Activated B cell treated with CpG ODN at 0.5 μM for 24 hours (primary cell): ENCODE data around the gene CAMP. TPM values are rescaled to one million over a fixed set of nuclear protein-coding genes. Genes with fewer than 3 reads are reported as not detected.

Source experiments
- ATAC-seq: fragments of 200-7000 bp; cut with Tn5 transposase; one replicate; pipeline ENCODE4 v1.10.0; 2021; ENCODE audit warnings: low read depth, mild to moderate bottlenecking, moderate library complexity
- CTCF ChIA-PET: fragments of 350-600 bp; sonication (Branson Sonifier 250); formaldehyde crosslinking; loops from one replicate; lab custom pipeline; 2021; ENCODE audit warnings: antibody characterized with exemption; lab: Charles Lee
- POLR2A ChIA-PET: fragments of 350-600 bp; sonication (Branson Sonifier 250); formaldehyde crosslinking; loops from one replicate; lab custom pipeline; 2021; ENCODE audit warnings: antibody characterized with exemption; lab: Charles Lee
- DNase-seq: peaks from one replicate; pipeline ENCODE4 v3.0.0; 2022
- H3K27ac Mint-ChIP-seq: one replicate; pipeline ENCODE4 v1.8.0; 2020; ENCODE audit warnings: mixed read lengths
- H3K27me3 Mint-ChIP-seq: one replicate; pipeline ENCODE4 v1.8.0; 2021; ENCODE audit warnings: mixed read lengths
- H3K36me3 Mint-ChIP-seq: one replicate; pipeline ENCODE4 v1.8.0; 2021; ENCODE audit warnings: low read depth, mixed read lengths
- H3K4me1 Mint-ChIP-seq: one replicate; pipeline ENCODE4 v1.8.0; 2021; ENCODE audit warnings: mixed read lengths
- H3K4me3 Mint-ChIP-seq: one replicate; pipeline ENCODE4 v1.8.0; 2020; ENCODE audit warnings: mild to moderate bottlenecking, mixed read lengths
- H3K9me3 Mint-ChIP-seq: one replicate; pipeline ENCODE4 v1.8.0; 2020; ENCODE audit warnings: mixed read lengths
- intact Hi-C: fragments of 100-400 bp; cut with micrococcal nuclease; formaldehyde crosslinking; loops from one replicate; pipeline ENCODE4 v1.15.1; 2024
- total RNA-seq: library from RNA; stranded (reverse); gene quantifications from 2 replicates; pipeline ENCODE4 v1.2.3, GENCODE V29; 2022
- TF ChIP-seq, protein P1 (sequence below): fragments of 200-600 bp; IDR thresholded peaks from one replicate; pipeline ENCODE4 v1.8.0; 2022; ENCODE audit warnings: antibody characterized with exemption, mild to moderate bottlenecking

Gene CAMP
- total RNA-seq, 1 donor from 2014 or later = not detected

GRCh38 chr3:48188266-48189201, 34.8 kb upstream of the CAMP start, which contains the start of gene CDC25A:
Gene CDC25A (minus strand): TSS chr3:48188417. CDS start chr3:48187947, 470 bp downstream.
- H3K4me3 Mint-ChIP-seq = peak within 1 kb of the TSS; percentile 88
- peaks cover 13% of the 10 kb centered on the region for H3K4me1 Mint-ChIP-seq
- no peaks in the 10 kb centered on the region for H3K36me3 Mint-ChIP-seq
- TF ChIP-seq, protein P1, sequence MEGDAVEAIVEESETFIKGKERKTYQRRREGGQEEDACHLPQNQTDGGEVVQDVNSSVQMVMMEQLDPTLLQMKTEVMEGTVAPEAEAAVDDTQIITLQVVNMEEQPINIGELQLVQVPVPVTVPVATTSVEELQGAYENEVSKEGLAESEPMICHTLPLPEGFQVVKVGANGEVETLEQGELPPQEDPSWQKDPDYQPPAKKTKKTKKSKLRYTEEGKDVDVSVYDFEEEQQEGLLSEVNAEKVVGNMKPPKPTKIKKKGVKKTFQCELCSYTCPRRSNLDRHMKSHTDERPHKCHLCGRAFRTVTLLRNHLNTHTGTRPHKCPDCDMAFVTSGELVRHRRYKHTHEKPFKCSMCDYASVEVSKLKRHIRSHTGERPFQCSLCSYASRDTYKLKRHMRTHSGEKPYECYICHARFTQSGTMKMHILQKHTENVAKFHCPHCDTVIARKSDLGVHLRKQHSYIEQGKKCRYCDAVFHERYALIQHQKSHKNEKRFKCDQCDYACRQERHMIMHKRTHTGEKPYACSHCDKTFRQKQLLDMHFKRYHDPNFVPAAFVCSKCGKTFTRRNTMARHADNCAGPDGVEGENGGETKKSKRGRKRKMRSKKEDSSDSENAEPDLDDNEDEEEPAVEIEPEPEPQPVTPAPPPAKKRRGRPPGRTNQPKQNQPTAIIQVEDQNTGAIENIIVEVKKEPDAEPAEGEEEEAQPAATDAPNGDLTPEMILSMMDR = no peak
- H3K9me3 Mint-ChIP-seq = no peaks in the 10 kb centered on the region
- DNase-seq = peak; percentile 79
- ChIA-PET POLR2A (interaction anchor here (0.6 to 1.8 kb wide), 10 partner anchors 52 to 1145 kb away, joined by 3 to 13 read pairs (median 3); partner anchors contain the start of genes ATRIP and ZNF589), CTCF (no interaction called here)
- intact Hi-C loops = loop anchor here (1.0 to 5.0 kb wide), 3 partner anchors 53 to 979 kb away; partner anchors contain the start of genes CCDC71 and ZNF589
- H3K27ac Mint-ChIP-seq = peak within 1 kb of the TSS; percentile 80
- ATAC-seq = peak; percentile 99
- H3K27me3 Mint-ChIP-seq = peaks cover 9% of the 10 kb centered on the region

GRCh38 chr3:48189321-48189720, 34.0 kb upstream of the CAMP start:
- CTCF ChIA-PET = no interaction called here
- Mint-ChIP-seq H3K4me3 (peak overlapping the region; percentile 24), H3K27me3 (peaks cover 9% of the 10 kb centered on the region), H3K4me1 (peaks cover 15% of the 10 kb centered on the region), H3K27ac (no peak overlapping the region), H3K9me3 (no peaks in the 10 kb centered on the region), H3K36me3 (no peaks in the 10 kb centered on the region)
- ATAC-seq = no peak
- TF ChIP-seq, protein P1 = no peak
- POLR2A ChIA-PET = interaction anchor here (0.6 to 1.0 kb wide), 3 partner anchors 52 to 1145 kb away, joined by 3 read pairs; partner anchors contain the start of gene ZNF589
- intact Hi-C loops = loop anchor here (5.0 kb wide), 1 partner anchor 978 kb away; the partner anchor contains the start of gene CCDC71
- no peak for DNase-seq

- H3K27me3 Mint-ChIP-seq = peaks cover 8% of the 10 kb centered on the region
- no peak for ATAC-seq
- no peak for DNase-seq
- H3K27ac Mint-ChIP-seq = no peak overlapping the region
- no peaks in the 10 kb centered on the region for H3K36me3 Mint-ChIP-seq
- H3K4me1 Mint-ChIP-seq = peaks cover 16% of the 10 kb centered on the region
- no peaks in the 10 kb centered on the region for H3K9me3 Mint-ChIP-seq
- intact Hi-C loops = no loop called here
- ChIA-PET CTCF (no interaction called here), POLR2A (interaction anchor here (1.4 kb wide), 1 partner anchor 50 kb away, joined by 4 read pairs; the partner anchor contains the start of gene ZNF589)
- TF ChIP-seq, protein P1 = no peak
- H3K4me3 Mint-ChIP-seq = no peak overlapping the region
Observed at GRCh38 chr3:48190911-48191310, 32.4 kb upstream of the CAMP start.

- ChIA-PET CTCF (interaction anchor here (0.8 to 1.3 kb wide), 4 partner anchors 32 to 206 kb away, joined by 3 to 9 read pairs (median 4); no protein-coding TSS in a partner anchor), POLR2A (interaction anchor here (1.1 kb wide), 1 partner anchor 47 kb away, joined by 3 read pairs; no protein-coding TSS in a partner anchor)
- ATAC-seq (peak; percentile 50), DNase-seq (no peak)
- intact Hi-C loops = loop anchor here (1.0 kb wide), 1 partner anchor 47 kb away; the partner anchor contains the start of gene ZNF589
- no peaks in the 10 kb centered on the region for H3K27me3 Mint-ChIP-seq
- H3K27ac Mint-ChIP-seq = no peak overlapping the region
- TF ChIP-seq, protein P1 = no peak
- no peaks in the 10 kb centered on the region for H3K36me3 Mint-ChIP-seq
- no peak overlapping the region for H3K4me3 Mint-ChIP-seq
- H3K9me3 Mint-ChIP-seq = no peaks in the 10 kb centered on the region
- peaks cover 4% of the 10 kb centered on the region for H3K4me1 Mint-ChIP-seq
Observed at GRCh38 chr3:48194446-48195071, 28.7 kb upstream of the CAMP start.
